ENCODE measurements around the gene SLITRK3.
"Not testable (repeated sequence)": the region's sequence is repeated elsewhere in the genome, so short reads cannot be mapped to it uniquely, and the experiment has no call there.

SLITRK3 gene

DNA sequence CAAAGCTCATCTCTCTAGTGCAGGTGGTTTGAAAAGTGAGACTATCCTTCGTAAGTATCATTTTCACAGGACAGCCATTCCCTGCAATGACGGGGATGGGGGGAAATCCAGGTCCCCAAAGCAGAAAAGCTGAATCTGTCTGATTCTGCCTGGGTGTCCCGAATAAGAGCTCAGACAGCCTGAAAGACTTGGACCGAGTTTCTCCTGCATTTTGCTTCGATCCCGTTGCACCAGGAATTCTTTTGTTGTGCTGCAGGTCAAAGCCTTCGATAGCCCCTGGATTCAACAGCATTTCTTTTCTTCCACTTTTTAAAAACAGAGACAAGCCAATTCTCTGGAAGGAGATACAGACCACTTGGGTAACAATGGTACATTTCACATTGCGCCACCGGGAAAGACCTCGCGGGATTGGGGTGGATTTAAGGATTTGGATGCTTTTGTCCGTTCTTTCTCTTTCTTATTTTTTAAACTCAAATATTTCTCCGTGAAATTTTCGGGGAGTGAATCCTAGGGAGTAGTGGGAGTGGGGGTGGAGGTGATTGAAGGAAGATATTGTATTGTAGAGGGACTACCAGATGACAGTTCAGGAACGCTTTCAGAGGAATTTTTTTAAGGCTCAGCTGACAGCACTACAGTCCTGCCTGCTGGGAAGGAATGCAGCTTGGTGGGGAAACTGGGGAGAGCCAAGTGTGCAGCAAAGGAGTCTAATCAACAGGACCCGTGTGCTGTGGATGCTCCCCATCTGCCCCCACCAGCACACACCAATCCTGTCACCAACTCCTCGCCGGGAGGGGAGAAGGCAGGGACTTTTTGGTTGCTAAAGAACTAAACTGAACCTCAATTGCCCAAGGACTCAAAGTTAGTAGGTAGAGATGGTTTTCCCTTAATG is 2.6 kb downstream of the SLITRK3 start:
- peak; percentile 44 for DNase-seq (ENCODE audit: low read depth, low spot score)

DNA sequence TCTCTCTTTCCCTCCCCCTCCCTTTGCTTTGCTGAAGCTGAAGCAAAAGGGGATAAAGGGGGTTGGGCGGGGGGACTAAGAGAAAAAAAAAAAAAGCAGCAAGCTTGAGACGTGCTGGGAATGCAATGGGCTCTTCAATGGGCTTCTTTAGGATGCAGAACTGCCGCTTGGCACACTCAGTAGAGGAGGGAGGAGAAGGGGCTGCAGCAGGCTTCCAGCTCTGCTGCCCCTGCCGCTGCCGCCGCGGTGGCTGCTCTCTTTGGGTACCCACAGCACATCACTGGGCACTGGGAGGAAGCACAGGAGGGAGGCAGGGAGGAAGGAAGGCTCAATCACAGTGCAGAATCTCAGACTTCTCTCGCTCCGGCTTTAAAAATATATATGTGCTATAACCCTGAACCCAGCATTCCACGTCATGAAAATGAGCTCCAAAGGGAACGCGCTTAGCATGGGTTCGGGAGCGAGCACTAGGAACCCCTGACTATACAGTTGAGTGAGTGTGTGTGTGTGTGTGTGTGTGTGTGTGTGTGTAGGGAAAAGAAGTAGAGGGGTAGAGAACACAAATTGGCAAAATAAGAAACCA is 3.5 kb downstream of the SLITRK3 start:
- DNase-seq (ENCODE audit: low read depth, low spot score): peak; percentile 58

DNA sequence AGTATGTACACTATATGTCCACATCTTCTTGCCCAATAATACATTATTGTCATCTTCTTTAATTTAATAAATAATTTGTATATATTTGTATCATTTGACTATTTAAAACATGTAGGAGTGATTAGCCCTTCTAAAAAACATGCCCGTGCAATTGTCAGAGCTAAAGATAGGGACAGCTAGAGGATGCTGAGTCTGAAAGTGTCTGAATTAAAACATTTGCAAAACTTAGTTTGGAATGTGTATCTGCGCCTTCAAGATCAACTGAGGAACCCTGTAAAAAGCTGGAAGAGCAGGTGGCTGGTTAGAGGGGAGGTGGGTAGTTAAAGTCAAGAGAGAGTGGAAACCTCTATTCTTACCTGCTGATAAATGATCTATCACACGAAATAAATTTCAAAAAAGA is 4.7 kb downstream of the SLITRK3 start:
- DNase-seq (ENCODE audit: low read depth, low spot score): no peak

DNA sequence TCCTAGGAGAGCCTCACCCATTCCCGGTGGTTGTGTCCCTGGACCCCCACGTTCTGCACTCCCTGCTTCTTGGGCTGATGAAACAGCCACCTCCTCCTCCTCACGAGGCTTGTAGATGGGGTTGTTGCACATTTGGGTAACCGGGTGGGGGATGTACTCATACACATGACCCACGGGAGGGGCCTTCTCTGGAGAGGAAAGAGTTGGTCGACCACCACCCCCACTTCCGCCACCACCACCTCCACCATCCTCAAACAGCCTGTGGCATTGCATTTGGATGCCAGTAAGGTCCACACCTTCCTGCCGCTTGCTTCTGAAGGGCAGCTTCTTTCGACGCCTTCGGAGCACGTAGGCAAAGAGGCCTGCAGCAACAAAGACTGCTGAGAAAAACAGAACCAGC is 7.7 kb downstream of the SLITRK3 start:
- DNase-seq (ENCODE audit: low read depth, low spot score): no peak

DNA sequence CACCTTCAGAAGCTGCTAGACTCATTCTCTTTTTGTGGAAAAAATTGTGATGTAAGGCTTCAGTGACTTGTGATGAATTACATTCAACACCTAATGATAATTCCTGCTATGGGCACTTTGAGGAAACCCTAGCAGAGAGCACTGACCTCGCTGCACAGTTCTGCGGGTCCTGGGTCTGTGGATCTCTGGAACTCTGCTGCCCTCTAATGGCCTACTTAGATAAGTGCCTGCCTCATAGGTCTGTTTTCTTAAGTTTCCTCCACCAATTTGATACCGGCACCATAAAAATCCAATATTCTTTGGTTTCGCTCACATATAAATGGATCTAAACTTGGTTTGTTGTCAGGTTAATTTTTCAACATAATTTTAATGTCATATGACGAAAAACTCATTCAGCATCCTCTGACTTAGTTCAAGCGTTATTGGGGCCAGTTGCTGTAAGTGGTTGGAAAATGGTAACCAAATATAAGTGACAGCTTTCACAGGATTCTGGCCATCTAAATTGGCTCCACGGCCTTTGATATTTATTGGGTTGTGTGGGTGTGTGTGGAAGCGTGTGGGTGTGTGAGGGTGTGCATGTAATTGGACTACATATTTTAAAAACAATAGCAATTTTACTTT is 10.4 kb downstream of the SLITRK3 start:
- peak; percentile 45 for DNase-seq (ENCODE audit: low read depth, low spot score)

DNA sequence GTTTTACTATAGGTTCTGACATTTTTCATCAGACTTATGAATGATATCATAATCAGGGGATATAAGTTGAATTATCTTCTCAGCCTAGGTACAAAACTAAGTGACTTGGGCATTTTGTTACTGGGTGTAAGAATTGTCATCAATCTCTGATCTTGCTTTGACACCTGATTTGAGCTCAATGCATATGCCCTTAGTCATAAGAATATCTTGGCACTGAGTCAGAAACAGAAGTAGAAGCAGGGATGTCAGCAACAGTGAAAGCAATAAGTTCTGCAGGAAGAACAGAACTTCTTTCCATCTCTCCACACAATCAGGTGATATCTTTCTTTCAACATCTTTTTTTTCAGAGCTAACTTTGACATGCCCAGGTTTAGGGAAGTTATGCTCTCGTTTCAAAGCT is 14.6 kb downstream of the SLITRK3 start:
- no peak for DNase-seq (ENCODE audit: low read depth, low spot score)

DNA sequence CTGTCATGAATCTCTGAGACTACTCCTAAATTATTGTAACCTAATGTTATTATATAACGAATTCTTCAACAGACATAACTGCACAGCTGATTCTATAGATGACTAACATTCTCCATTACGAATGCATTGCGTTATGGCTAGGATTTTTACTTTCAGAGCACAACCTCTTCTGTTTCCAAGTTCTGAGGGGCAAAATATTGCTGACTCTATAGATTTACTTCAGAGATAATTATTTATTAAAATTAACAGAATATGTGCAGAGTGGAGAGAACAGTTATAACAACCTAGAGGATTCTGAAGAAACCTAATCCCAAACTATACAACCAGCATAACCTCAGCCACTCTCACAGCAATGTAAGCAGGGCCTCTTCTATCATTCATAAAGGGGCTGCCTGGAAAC is 25.9 kb downstream of the SLITRK3 start:
- DNase-seq (ENCODE audit: low read depth, low spot score): no peak

DNA sequence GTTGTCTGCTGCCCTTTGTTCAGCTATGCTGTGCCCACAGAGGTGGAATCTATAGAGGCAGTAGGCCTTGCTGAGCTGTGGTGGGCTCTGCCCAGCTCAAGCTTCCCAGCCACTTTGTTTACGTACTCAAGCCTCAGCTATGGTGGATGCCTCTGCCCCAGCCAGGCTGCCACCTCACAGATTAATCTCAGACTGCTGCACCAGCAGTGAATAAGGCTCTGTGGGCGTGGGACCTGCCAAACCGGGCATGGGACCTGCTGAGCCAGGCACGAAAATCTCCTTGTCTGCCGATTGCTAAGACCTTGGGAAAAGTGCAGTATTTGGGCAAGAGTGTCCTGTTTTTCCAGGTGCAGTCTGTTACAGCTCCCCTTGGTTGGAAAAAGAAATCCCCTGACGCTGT is 26.8 kb downstream of the SLITRK3 start:
- no peak for DNase-seq (ENCODE audit: low read depth, low spot score)

DNA sequence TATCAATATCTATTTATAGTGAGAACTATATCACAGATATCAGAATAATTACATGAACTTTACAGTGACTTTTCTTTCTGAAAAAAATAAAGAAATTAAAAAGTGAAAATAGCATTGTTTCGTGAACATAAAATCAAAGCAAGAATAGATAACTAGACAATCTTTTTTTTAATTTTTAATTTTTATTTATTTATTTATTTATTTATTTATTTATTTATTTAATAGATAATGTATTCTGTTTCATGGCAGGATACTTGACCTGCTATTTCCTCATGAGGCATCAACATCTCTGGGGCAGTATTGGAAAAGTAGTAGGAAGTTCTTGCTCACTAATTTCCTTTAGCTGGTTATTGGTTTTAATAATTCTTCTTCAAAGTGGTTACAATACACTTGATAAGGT is 33.3 kb downstream of the SLITRK3 start:
- DNase-seq (ENCODE audit: low read depth, low spot score): no peak

DNA sequence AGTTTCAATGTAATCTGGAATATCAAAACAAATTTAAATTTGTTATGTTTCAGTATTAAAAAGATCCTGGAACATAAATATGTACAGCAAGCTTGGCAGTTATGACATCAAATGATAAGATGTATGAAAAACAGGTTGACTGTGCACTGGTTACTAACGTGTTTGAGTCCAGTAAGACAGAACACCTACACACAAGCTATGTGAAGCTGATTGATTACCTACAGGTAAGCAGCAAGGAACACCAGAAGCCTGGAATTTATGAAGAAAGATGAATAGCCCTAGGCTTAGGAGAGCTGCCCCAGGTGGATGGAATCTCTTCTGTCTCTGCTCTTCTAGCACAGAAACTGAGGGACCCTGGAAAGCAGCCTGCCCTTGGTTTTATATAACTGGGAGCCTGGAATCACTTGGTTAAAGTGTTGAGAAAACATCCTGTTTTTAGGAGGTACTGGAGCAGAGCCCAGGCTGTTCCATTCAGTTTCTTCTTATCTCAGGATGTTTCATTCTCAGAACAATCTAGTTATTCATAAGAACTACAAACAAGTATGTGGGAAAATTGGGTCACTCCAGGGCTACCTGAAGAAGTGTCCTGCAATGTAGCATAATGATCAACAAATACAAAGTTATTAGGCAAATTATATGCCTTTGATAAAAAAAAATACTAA is 36.3 kb downstream of the SLITRK3 start:
- no peak for DNase-seq (ENCODE audit: low read depth, low spot score)

DNA sequence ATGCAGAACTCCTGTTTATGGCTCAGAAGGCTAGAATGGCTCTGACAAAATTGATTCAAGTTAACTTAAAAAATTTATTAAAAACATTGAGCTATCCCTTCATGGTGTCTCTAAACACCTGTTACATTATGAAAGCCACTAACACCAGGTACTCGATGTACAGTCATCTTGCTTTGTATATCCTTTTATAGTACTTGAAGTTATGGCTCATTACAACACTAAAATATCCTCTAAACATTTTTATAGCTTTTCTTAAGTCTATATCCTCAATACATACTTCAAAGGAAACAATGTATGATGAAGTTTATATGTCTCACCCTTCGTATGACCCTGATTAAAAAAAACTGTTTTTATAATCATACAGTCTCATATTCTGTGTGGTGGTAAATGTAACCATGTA is 38.2 kb downstream of the SLITRK3 start:
- DNase-seq (ENCODE audit: low read depth, low spot score): no peak

DNA sequence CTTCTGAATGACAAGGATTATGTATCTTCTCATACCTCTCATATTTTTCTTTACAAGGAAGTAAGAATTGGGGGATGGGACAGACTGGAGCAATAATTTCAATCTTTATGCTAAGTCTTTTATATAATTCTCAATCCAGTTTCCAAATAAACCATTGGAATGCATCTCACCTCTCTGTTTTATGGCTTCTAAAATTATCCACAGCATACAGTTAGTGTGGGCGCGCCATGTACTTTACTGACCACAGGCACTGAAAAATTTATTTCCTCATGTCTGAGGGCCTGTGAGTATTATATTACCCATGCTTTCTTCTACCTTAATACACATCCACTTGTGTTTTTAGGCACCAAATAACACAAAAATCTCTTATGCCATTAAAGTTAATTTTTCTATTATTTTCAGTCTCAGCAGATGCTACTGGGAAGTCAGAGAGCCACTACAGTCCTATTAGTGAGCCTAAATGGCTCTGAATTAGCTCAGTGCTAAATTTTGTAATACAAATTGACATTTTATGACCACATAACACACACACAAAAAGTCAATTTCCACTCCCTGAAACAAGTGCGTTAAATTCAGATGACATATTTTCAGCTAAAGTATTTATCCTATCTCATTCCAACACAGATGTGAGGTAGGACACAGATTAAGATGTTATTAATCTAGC is 39.3 kb downstream of the SLITRK3 start:
- no peak for DNase-seq (ENCODE audit: low read depth, low spot score)

DNA sequence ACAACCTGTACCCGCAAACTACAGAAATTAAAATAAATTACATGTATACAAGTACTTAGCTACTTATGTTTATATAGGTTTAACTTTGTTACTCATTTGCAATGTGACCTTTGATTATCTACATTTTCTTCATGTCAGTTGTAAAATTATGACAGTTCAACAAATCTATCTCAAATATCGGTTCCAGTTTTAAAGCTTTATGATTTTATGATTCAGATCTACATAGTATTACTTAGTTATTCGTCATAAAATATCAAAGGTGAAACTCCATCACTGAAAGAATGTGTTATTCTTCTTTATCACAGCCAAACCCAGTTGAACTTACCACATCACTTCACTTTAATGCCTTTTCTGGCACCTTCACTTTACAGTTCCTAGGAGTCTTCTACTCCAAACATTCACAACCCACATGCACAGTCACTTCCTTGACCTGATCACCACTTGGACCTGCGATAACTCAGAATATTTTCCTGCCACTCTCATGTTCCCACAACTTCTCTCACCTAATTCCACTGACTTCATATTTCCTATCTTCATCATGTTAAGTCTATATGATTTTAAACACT is 47.2 kb downstream of the SLITRK3 start:
- DNase-seq (ENCODE audit: low read depth, low spot score): no peak

DNA sequence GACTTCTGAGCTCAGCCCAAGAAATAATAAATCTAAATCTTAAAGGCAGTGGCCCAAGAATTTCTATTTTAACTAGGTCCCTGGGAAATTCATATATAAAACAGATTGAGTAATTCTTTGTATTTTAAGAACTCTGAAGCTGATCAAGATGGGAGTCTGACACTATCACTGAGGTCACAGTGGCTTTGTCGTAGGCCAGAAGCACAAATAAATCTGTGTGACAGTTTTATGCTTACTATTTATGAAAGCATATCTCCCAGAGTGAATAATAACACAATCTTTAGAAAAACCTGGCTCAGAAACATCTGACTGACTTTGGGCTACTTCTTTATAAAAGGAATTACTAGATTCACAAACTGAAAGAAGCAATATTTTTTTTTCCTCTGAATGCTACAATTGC is 51.9 kb downstream of the SLITRK3 start:
- no peak for DNase-seq (ENCODE audit: low read depth, low spot score)

DNA sequence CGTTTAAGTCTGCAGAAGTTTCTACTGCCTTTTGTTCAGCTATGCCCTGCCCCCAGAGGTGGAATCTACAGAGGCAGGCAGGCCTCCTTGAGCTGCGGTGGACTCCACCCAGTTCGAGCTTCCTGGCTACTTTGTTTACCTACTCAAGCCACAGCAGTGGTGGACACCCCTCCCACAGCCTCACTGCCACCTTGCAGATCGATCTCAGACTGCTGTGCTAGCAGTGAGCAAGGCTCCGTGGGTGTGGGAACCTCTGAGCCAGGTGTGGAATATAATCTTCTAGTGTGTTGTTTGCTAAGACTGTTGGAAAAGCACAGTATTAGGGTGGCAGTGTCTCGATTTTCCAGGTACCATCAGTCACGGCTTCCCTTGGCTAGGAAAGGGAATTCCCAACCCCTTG is 56.3 kb downstream of the SLITRK3 start:
- not testable (repeated sequence) for DNase-seq (ENCODE audit: low read depth, low spot score)
